GM18502 (cell line): ENCODE data around the gene WDR27.
"Not testable (repeated sequence)": the region's sequence is repeated elsewhere in the genome, so short reads cannot be mapped to it uniquely, and the experiment has no call there.

ENCODE experiments used
- ATAC-seq: cut with Tn5 transposase; IDR thresholded peaks from one replicate; pipeline ENCODE4 v1.9.1; 2021; ENCODE audit warnings: mild to moderate bottlenecking; ENCODE audit not compliant: unreplicated experiment, poor library complexity

Gene WDR27

GRCh38 chr6:169620171-169621130 is 81.4 kb downstream of the WDR27 start:
- ATAC-seq: no peak

- ATAC-seq: no peak
Measured at GRCh38 chr6:169619650-169620049, 82.2 kb downstream of the WDR27 start.

GRCh38 chr6:169618526-169619490 is 83.0 kb downstream of the WDR27 start:
- no peak for ATAC-seq

DNA sequence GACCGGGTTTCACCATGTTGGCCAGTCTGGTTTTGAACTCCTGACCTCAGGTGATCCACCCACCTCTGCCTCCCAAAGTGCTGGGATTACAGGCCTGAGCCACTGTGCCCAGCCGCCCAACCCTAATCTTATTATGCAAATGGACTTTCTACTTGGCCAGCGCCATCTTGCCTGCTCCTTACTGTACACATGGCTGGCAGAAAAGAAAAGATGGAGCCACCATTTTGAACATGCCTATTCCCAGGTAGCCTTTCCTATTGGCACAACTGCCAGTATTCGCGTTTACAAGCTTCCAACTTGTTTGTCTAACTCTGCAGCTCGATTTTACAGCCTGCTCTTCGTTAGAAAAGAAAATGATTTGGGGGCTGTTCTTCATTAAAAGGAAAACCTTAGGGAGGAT is 84.3 kb downstream of the WDR27 start:
- ATAC-seq: no peak

DNA sequence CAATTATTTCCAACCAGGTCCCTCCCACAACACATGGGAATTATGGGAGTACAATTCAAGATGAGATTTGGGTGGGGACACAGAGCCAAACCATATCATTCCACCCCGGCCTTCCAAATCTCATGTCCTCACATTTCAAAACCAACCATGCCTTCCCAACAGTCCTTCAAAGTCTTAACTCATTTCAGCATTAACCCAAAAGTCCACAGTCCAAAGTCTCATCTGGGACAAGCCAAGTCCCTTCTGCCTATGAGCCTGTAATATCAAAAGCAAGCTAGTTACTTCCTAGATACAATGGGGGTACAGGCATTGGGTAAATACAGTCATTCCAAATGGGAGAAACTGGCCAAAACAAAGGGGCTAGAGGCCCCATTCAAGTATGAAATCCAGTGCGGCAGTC is 93.2 kb downstream of the WDR27 start:
- ATAC-seq: not testable (repeated sequence)

DNA sequence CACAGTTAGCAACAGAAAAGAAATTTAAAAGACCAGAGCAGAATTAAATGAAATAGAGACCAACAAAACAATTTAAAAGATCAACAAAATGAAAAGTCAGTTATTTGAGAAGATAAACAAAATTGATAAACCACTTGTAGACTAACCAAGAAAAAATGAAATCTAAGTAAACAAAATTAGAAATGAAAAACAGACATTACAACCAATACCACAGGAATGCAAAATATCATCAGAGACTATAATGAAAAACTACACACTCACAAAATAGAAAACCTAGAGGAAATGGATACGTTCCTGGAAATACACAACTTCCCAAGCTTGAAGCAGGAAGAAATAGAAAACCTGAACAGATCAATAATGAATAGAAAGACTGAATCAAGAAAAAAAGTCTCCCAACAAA is 97.8 kb downstream of the WDR27 start:
- no peak for ATAC-seq

GRCh38 chr6:169601129-169601528 is 100.7 kb downstream of the WDR27 start:
- not testable (repeated sequence) for ATAC-seq

- no peak for ATAC-seq
Measured at GRCh38 chr6:169592558-169592957, 109.3 kb downstream of the WDR27 start.

- no peak for ATAC-seq
Measured at GRCh38 chr6:169591616-169592015, 110.2 kb downstream of the WDR27 start.

- no peak for ATAC-seq
Measured at GRCh38 chr6:169590376-169590939, 111.4 kb downstream of the WDR27 start.

DNA sequence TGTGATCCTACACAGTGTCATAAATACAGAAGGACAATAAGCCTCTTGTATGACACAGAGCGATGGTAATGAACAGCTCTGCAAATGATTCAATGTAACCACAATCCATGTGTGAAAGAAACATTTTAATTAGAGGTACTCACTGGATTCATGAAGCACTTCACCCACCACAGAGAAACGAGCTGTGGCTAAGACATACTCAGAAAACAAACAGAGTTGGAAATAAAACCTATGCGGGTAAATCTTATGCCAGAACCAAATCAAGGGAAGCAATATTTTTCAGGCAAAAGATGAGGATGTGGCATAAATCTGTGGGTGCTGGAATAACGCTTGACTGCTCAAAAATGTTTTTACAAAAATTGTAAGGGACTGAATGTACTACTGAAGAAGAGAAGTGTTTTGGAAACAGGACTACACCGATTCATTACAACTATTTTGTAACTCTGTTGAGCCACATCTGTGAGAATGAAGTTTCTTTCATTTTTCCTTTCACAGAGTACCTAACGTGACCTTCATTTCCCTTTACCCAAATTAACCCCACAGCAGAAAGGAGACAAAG is 112.1 kb downstream of the WDR27 start:
- ATAC-seq: peak; percentile 72

DNA sequence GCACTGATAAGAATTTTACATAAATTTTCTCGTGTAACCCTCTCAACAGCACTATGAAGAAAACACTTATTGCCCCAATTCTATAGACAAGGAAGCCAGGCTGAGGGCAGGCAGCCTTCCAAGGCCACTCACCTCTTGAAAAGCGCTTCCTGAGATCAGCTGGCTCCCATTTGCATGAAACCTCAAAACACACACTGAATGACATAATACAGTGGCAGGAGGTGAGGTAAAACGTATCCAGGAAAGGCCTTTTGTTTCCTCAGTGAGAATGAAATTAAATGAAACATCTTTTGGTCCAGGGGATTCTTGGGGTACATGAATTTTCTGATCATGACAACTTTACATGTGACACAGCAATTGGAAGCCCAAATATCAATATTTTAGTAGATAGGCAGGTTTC is 112.5 kb downstream of the WDR27 start:
- ATAC-seq: peak; percentile 89

- no peak for ATAC-seq
Measured at GRCh38 chr6:169587975-169588374, 113.9 kb downstream of the WDR27 start.

DNA sequence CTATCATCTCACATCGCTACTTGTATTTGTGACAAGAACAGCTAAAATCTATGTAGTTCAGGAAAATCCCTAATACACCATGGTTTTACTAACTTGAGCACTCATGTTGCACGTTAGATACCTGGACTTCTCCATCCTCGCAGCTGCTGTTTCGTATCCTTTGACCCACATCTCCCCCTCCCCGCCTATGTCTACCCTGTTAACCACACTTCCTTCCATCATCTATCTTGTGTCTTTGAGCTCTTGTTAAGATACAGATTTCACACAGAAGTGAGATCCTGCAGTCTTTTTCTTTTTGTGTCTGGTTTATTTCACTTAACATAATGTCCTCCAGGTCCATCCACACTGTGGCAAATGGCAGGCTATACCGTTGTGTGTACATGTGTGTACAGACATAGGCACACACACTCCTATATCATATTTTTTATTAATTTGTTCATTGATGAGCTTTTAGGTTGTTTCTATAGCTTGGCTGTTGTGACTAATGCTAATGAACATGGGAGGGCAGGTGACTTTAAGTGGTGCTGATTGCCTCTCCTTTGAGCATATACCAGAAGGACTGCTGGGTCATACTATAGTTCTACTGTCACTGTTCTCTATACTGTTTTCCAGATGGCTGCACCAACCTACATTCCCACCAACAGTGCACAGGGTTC is 117.8 kb downstream of the WDR27 start:
- ATAC-seq: no peak

DNA sequence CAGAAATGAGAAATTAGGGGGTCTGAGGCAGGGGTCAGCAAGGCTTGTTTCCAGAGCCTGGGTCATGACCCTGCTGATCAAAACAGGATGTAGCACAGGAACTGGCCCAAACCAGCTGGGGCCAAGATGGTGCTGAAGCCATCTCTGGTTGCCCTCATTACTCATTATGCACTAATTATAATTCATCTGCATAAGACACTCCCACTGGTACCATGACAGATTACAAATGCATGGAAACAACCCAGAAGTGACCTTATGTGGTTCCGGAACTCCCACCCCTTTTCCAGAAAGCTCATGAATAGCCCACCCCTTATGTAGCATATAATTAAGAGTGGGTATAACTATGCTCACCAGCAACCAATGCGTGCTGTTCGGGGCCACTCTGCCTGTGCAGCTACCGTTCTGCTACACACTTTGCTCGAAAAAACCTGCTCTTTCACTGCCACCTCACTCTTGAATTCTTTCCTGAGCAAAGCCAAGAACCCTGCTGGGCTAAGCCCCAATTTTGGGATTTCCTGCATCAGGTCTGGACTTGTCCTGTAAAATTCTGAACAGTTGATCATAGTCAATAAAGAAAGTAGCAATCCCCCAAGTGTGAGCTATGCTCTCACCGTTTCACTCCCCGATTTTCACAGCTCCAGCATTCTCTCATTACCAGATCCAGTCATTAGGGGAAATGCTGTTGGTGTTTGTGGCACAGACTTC is 122.3 kb downstream of the WDR27 start:
- ATAC-seq: no peak

DNA sequence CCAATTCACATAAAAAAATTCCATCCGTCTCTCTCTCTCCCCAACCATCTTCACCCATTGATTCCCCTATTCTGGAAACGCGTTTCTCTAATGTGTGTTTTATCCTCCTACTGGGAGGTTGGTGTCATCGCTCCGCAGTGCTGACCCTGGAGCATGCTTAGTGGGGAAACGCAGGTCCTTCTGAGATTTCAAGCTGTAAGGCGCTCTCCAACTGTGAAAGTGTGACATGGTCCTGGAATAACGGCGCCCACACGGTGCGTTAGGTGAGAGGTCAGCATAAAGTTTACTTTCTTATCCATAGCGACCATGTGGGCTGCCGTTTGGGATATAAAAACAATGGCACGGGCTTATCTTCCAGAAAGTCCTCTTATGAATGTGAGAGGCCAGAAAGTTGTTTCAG is 123.9 kb downstream of the WDR27 start:
- no peak for ATAC-seq

- no peak for ATAC-seq
Measured at GRCh38 chr6:169577236-169577635, 124.6 kb downstream of the WDR27 start.

DNA sequence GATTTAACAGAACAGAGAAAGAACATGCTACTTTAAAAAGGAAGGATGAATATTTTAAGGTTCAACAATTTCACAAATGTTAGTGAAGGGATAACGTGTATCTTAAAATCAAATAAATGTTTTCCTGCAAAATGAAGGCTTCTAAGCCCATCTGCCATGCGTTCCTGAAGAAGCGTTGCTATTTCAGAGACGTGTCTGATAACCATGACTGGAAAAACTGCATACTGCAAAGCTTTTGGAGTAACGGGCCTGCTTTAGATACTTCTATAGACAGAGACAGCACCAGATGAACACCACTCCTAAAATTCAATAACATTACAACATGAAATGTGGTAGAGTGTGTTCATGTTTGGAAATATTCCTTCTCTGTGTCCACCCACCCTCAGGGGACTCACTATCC is 126.0 kb downstream of the WDR27 start:
- no peak for ATAC-seq

- ATAC-seq: no peak
Measured at GRCh38 chr6:169575365-169575764, 126.5 kb downstream of the WDR27 start.
